K562 (cell line): ENCODE measurements around the gene SCAMP3. TPM values are rescaled to one million over a fixed set of nuclear protein-coding genes. Genes with fewer than 3 reads are reported as not detected.

Source experiments
- DEAF1 ChIP-seq: fragments of 450-650 bp; formaldehyde crosslinking; IDR thresholded peaks from 2 replicates; pipeline ENCODE4 v1.4.0; 2020; ENCODE audit warnings: mild to moderate bottlenecking, moderate library complexity
- EGR1 ChIP-seq: fragments of 450-650 bp; conservative IDR thresholded peaks from 2 replicates; pipeline ENCODE4 v1.6.1; 2017; ENCODE audit warnings: mild to moderate bottlenecking
- MNT ChIP-seq, 2 experiments: fragments of 450-650 bp; conservative IDR thresholded peaks; 2 replicates each; pipeline ENCODE4 v1.6.1; 2017; ENCODE audit warnings: mild to moderate bottlenecking in 2 of 2, moderate library complexity in 2 of 2
- REST ChIP-seq, 2 experiments: fragments of 450-650 bp; formaldehyde crosslinking in 1 of 2; IDR thresholded peaks; 2 replicates each; pipeline versions ENCODE4 v1.4.0 to v1.6.1; 2014 to 2020; ENCODE audit warnings: mild to moderate bottlenecking in 2 of 2, borderline replicate concordance in 1 of 2, low read depth in 1 of 2
- SP2 ChIP-seq: IDR thresholded peaks from 2 replicates; pipeline ENCODE4 v1.6.1; 2011; ENCODE audit warnings: mild to moderate bottlenecking, low read depth, low read length, moderate library complexity; ENCODE audit not compliant: poor library complexity, severe bottlenecking; ENCODE audit errors: extremely low read depth
- ZNF384 ChIP-seq: IDR thresholded peaks from 2 replicates; pipeline ENCODE4 v1.6.1; 2012; ENCODE audit warnings: low read depth, low read length, improper control_type of control experiment
- polyA plus RNA-seq, 8 experiments: library from polyadenylated mRNA; depleted of rRNA in 4 of 8; stranded (reverse) in 5 of 8; unstranded in 3 of 8; fragments of >200 nt; fragmentation: Nextera tagmentation in 2 of 8; fragmentation: Illumina TruSeq in 1 of 8; extraction: Ambion mirVana in 2 of 8; extraction: Trizol in 1 of 8; gene quantifications; 2 replicates each; pipeline versions ENCODE4 v1.2.1 to v1.2.3, GENCODE V29; 2011 to 2014; ENCODE audit warnings: inconsistent platforms in 1 of 8, missing spikeins in 1 of 8
- total RNA-seq, 7 experiments: library from RNA; depleted of rRNA in 6 of 7; stranded (reverse); fragments of >200 nt in 6 of 7; fragmentation: Illumina TruSeq in 2 of 7; extraction: Trizol in 2 of 7; gene quantifications; 2 replicates each; pipeline versions ENCODE4 v1.2.1 to v1.2.3, GENCODE V29; 2011 to 2021; ENCODE audit warnings: low replicate concordance in 1 of 7

SCAMP3 gene
- total and polyA plus RNA-seq, 9 of the 15 experiments (the other 6 are each of a cell fraction or from before 2014, with no cell fraction given) = 14.2 to 131 (median 86.1) TPM

GRCh38 chr1:155277070-155277901 is 15.1 kb upstream of the SCAMP3 start, which contains the start of gene HCN3 (continued):
- TF ChIP-seq REST (IDR thresholded peaks at IDR 0.05; ENCODE audit: borderline replicate concordance) (peak; percentile 82), REST (CRISPR knock-in tag; IDR thresholded peaks at IDR 0.05; ENCODE audit: low read depth) (peak; percentile 82; the same call in 1 of the 2 replicates), SP2 (no peak), ZNF384 (peak; percentile 34), EGR1 (peak; percentile 75), MNT (conservative IDR thresholded peaks at IDR 0.05) (peak; percentile 36 to 63; a peak in 3 of 4 replicates), DEAF1 (CRISPR knock-in tag) (peak; percentile 64)
